Regular cardiac myocyte (primary cell): Measurements from ENCODE around the gene HNRNPA1. TPM values are rescaled to one million over a fixed set of nuclear protein-coding genes. Genes with fewer than 3 reads are reported as not detected.

Source experiments
- total RNA-seq: library from RNA; depleted of rRNA; stranded (reverse); fragments of >200 nt; gene quantifications from 2 replicates; pipeline ENCODE4 v1.2.3, GENCODE V29; 2014

The HNRNPA1 gene
- 215 and 610 TPM in 2 replicates for total RNA-seq

DNA sequence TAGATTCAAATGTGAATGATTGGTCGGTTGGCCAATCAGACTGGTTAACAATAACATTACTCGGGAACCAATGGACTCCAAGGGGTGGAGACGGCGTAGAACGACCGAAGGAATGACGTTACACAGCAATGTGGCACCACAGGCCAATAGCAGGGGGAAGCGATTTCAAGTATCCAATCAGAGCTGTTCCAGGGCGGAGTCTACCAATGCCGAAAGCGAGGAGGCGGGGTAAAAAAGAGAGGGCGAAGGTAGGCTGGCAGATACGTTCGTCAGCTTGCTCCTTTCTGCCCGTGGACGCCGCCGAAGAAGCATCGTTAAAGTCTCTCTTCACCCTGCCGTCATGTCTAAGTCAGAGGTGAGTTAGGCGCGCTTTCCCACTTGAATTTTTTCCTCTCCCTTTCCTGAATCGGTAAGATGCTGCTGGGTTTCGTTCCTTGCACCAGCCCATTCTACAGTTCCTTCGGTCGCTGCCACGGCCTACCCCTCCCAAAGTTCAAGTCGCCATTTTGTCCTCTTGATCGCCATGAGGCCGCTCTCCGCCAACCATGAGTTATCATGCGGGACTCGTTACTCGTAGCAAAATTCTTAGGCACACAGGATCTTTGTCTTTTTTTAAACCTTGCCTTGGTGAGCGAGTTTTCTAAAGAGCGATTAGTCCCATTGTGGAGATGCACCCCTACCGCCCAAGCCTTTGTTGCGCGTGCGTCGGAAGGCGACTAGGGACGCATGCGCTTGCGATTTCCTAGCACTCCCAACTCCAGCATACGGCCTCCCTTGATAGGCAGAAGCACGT is at the start of gene HNRNPA1:
Gene HNRNPA1, plus strand, starts transcription at position 259 of the 793 bp plus-strand sequence. Its CDS starts 82 bp downstream, at position 341.

DNA sequence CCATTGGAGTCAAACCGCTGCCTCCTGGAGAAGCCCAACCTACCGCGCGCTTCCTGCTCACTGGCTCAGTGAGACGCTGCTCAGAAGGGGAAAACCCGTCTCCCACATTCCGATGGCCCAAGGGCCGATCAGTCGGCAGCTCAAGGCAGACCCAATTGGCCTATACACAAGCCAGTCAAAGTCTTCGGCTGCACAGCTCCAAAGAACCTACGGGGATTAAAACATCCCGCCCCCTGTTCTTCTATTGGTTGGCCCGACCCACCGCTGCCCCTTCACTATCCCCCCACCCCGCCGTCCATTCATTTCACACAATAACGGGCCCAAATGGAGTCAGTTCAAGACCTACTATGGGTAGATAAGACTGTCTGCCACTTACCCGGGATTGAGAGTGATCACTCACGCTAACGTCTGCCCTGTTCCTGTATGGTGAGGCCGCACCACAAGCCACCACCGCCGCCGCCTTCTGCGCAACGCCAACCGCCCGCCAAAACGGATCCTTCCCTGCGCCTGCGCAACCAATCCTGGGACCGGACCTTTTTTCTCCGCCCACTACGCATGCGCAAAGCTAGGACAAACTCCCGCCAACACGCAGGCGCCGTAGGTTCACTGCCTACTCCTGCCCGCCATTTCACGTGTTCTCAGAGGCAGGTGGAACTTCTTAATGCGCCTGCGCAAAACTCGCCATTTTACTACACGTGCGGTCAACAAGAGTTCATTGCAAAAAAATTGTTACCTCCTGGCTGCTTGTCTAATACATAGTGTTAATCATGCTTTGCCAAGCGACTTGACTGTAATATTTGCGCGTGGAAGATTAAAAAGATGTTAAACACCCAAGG is 676 bp upstream of the HNRNPA1 start, which contains the start of gene CBX5:
Gene CBX5, minus strand, starts transcription at position 491 of the 836 bp plus-strand sequence. CDS start 22,472 bp downstream, outside the sequence.

DNA sequence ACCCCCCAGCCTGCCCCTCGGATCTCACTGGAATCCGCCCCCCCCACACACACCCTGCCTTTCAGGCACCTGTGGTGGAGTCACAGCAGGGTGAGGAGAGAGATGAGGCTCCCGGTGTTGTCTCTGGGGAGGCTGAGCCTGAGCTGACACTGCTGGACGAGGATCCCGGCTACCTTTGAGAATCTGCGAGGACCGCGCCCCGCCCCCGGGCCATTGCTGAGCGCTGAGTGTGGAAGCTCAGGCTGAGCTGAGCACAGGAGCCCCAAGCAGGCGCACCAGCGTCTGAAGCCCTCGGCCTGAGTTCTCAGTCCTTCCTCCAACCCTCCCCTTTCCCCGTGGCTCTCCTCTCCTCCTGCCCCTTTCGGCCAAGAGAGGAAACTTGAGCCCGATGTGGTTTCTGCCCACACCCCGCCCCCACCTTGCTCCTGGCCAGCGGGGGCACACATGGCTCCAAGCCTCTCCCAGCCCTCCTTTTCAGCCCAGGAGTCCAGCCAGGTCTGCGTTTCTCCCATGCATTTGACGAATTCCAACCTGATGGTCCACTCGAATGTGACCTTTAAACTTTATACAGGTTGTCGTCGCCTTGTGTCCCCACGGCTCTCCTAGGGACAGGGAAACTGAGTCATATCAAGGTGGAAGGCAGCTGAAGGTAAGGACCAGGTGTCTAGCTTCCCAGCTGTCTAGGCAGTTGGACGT is 20.4 kb downstream of the HNRNPA1 start, which contains the start of gene NFE2:
Gene NFE2, minus strand, starts transcription at position 284 of the 696 bp plus-strand sequence. CDS start 5,767 bp downstream, outside the sequence.

GRCh38 chr12:54324617-54325441 is 44.3 kb downstream of the HNRNPA1 start, which contains the start of gene COPZ1:
Gene COPZ1 (plus strand): TSS chr12:54325131. CDS start chr12:54325164, 33 bp downstream.

Other genes starting within 250 kb of the HNRNPA1 start
- under 0.01 TPM in 1 of 2 replicates, not detected in the other for gene HOXC5, start 247.7 kb upstream of the HNRNPA1 start, total RNA-seq
- gene HOXC4, start 226.9 kb upstream of the HNRNPA1 start, total RNA-seq, result 0.19 TPM in 1 of 2 replicates, not detected in the other
- gene SMUG1, start 91.7 kb upstream of the HNRNPA1 start, total RNA-seq, result 24.0 and 28.0 TPM in 2 replicates
- 18.0 and 50.0 TPM in 2 replicates for gene CBX5, start 604 bp upstream of the HNRNPA1 start, total RNA-seq
- 0.19 TPM in 1 of 2 replicates, not detected in the other for gene NFE2, start 20.3 kb downstream of the HNRNPA1 start, total RNA-seq
- 118 and 124 TPM in 2 replicates for gene COPZ1, start 44.4 kb downstream of the HNRNPA1 start, total RNA-seq
- not detected in 2 replicates for gene GPR84, start 83.8 kb downstream of the HNRNPA1 start, total RNA-seq
- 0.77 and 1.7 TPM in 2 replicates for gene ZNF385A, start 104.0 kb downstream of the HNRNPA1 start, total RNA-seq
- gene ITGA5, start 138.5 kb downstream of the HNRNPA1 start, total RNA-seq, result 290 and 347 TPM in 2 replicates
- not detected in 2 replicates for gene GTSF1, start 192.9 kb downstream of the HNRNPA1 start, total RNA-seq
- gene NCKAP1L, start 217.0 kb downstream of the HNRNPA1 start, total RNA-seq, result not detected in 2 replicates